K562 (cell line): ENCODE data around the gene TFDP1.

Experiments
- ATF7 ChIP-seq: fragments of 450-650 bp; IDR thresholded peaks from 2 replicates; pipeline ENCODE4 v1.7.1; 2014; ENCODE audit warnings: mild to moderate bottlenecking, moderate library complexity
- BACH1 ChIP-seq: fragments of 200-800 bp; sonication (Bioruptor generic); IDR thresholded peaks from 2 replicates; pipeline ENCODE4 v1.6.1; 2016; ENCODE audit warnings: missing genetic modification characterization, missing compliant biosample characterization
- CREM ChIP-seq: IDR thresholded peaks from 2 replicates; pipeline ENCODE4 v1.6.1; 2014; ENCODE audit warnings: antibody characterized with exemption, low read depth
- EZH2 ChIP-seq: IDR thresholded peaks from 2 replicates; pipeline ENCODE4 v1.6.1; 2012; ENCODE audit warnings: low read depth, mild to moderate bottlenecking, inconsistent platforms, low read length, borderline replicate concordance
- FIP1L1 ChIP-seq: fragments of 200-400 bp; formaldehyde crosslinking; IDR thresholded peaks from 2 replicates; pipeline ENCODE4 v1.6.1; 2018; ENCODE audit warnings: mild to moderate bottlenecking, low read depth, low read length; ENCODE audit not compliant: poor library complexity, severe bottlenecking
- GABPB1 ChIP-seq: sonication (generic); formaldehyde crosslinking; IDR thresholded peaks from 2 replicates; pipeline ENCODE4 v1.8.0; 2022; ENCODE audit warnings: mild to moderate bottlenecking, missing genetic modification reagents
- MTA2 ChIP-seq: fragments of 450-650 bp; IDR thresholded peaks from 2 replicates; pipeline ENCODE4 v1.6.1; 2016; ENCODE audit warnings: low read depth
- POLR2A ChIP-seq: fragments of 450-650 bp; conservative IDR thresholded peaks from 2 replicates; pipeline ENCODE4 v1.6.1; 2016
- REST ChIP-seq, 2 experiments: fragments of 450-650 bp; formaldehyde crosslinking in 1 of 2; IDR thresholded peaks; 2 replicates each; pipeline versions ENCODE4 v1.4.0 to v1.6.1; 2014 to 2020; ENCODE audit warnings: mild to moderate bottlenecking in 2 of 2, borderline replicate concordance in 1 of 2, low read depth in 1 of 2
- ZHX1 ChIP-seq: fragments of 150-350 bp; conservative IDR thresholded peaks from 2 replicates; pipeline ENCODE4 v1.6.1; 2014; ENCODE audit warnings: low read length
- ZNF57 ChIP-seq: fragments of 450-650 bp; formaldehyde crosslinking; IDR thresholded peaks from 2 replicates; pipeline ENCODE4 v1.4.0; 2020; ENCODE audit warnings: mild to moderate bottlenecking, moderate library complexity
- TF ChIP-seq, protein P1 (sequence below): IDR thresholded peaks from 2 replicates; pipeline ENCODE4 v1.6.1; 2016; ENCODE audit warnings: missing genetic modification characterization, missing compliant biosample characterization

DNA sequence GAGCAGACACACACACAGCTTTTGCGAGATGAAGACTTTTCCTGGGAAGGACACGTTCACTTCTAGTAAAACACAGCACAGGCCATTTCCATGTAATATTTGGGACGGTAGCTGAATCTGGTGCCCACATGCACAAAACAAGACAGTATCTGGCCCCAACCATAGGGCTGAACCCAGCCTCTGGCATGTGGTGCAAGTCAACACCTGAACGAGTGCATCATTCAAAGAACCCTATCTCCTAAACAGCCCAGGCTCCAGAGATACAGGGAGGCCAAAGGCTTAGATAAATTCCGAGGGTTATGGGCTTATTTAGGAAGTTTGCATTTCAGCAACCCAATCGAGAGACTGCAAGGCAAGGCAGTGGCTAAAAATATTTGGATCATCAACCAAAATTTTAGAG is 2.7 kb upstream of the TFDP1 start:
- TF ChIP-seq MTA2 (no peak), CREM (no peak), BACH1 (no peak), EZH2 (no peak), FIP1L1 (no peak), POLR2A (no peak), ZHX1 (no peak), GABPB1 (CRISPR knock-in tag) (no peak), ZNF57 (CRISPR knock-in tag) (no peak), REST (IDR thresholded peaks at IDR 0.05; ENCODE audit: borderline replicate concordance) (no peak), REST (CRISPR knock-in tag; IDR thresholded peaks at IDR 0.05; ENCODE audit: low read depth) (no peak), ATF7 (no peak)
- TF ChIP-seq, protein P1, sequence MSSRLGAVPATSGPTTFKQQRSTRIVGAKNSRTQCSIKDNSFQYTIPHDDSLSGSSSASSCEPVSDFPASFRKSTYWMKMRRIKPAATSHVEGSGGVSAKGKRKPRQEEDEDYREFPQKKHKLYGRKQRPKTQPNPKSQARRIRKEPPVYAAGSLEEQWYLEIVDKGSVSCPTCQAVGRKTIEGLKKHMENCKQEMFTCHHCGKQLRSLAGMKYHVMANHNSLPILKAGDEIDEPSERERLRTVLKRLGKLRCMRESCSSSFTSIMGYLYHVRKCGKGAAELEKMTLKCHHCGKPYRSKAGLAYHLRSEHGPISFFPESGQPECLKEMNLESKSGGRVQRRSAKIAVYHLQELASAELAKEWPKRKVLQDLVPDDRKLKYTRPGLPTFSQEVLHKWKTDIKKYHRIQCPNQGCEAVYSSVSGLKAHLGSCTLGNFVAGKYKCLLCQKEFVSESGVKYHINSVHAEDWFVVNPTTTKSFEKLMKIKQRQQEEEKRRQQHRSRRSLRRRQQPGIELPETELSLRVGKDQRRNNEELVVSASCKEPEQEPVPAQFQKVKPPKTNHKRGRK, result no peak
